Tibial artery (tissue), 4 donors: ENCODE measurements around the gene IL13RA1.

Experiments used
- DNase-seq, 2 donors: peaks; one replicate each; pipeline ENCODE4 v3.0.0-alpha.2; 2019
- H3K27ac ChIP-seq, 2 donors: fragments of 200-600 bp; sonication (generic) in 1 of 2; 1 replicate in 1 of 2; 2 replicates in 1 of 2; pipeline ENCODE4 v1.5.1; 2018 to 2019; ENCODE audit warnings: mild to moderate bottlenecking in 1 of 2
- H3K27me3 ChIP-seq, 2 donors: fragments of 200-600 bp; sonication (generic) in 1 of 2; one replicate each; pipeline versions ENCODE4 v1.5.1 to v1.6.0; 2016 to 2019
- H3K36me3 ChIP-seq, 3 donors: fragments of 200-600 bp; sonication (generic) in 2 of 3; one replicate each; pipeline ENCODE4 v1.5.1; 2016 to 2019; ENCODE audit warnings: mild to moderate bottlenecking in 2 of 3
- H3K4me1 ChIP-seq, 4 donors: fragments of 200-600 bp; sonication (generic) in 2 of 4; 1 replicate in 3 of 4; 2 replicates in 1 of 4; pipeline ENCODE4 v1.5.1; 2016 to 2019
- H3K4me3 ChIP-seq, 2 donors: fragments of 200-600 bp; sonication (generic) in 1 of 2; 1 replicate in 1 of 2; 2 replicates in 1 of 2; pipeline ENCODE4 v1.5.1; 2018 to 2019; ENCODE audit warnings: mild to moderate bottlenecking in 2 of 2
- H3K9me3 ChIP-seq, 3 donors: fragments of 200-600 bp; sonication (generic) in 1 of 3; one replicate each; pipeline ENCODE4 v1.5.1; 2016 to 2019
- intact Hi-C: fragments of 100-400 bp; cut with DNase I; formaldehyde crosslinking; loops from one replicate; pipeline ENCODE4 v1.15.0; 2023; ENCODE audit warnings: low total_unique reads
- TF ChIP-seq, protein P1 (sequence below), 2 experiments: fragments of 200-600 bp in 1 of 2; fragments of 450-650 bp in 1 of 2; IDR thresholded peaks; one replicate each; pipeline ENCODE4 v1.5.1; 2017 to 2019; ENCODE audit warnings: antibody characterized with exemption in 2 of 2, mild to moderate bottlenecking in 1 of 2, moderate library complexity in 1 of 2

Gene IL13RA1

DNA sequence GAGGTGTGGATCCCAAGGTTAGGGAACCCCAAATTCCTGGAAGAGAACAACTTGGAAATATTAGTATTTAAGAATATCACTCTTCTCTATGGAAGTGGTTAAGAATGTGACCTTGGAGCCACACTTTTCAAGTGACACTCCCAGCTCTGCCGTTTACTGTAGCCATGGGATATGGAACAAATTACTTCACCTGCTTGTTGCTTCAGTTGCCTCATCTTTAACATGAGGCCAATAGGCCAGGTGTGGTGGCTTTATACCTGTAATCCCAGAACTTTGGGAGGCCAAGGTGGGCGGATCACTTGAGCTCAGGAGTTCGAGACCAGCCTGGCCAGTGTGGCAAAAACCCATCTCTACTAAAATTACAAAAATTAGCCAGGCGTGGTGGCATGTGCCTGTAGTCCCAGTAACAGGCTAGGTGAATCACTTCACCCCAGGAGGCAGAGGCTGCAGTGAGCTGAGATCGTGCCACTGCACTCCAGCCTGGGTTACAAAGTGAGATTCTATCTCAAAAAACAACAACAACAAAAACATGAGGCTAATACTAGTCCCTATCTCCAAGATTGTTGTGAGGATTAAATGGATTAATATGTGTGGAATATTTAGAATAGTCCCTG, 13.0 kb downstream of the IL13RA1 start:
- TF ChIP-seq, protein P1, sequence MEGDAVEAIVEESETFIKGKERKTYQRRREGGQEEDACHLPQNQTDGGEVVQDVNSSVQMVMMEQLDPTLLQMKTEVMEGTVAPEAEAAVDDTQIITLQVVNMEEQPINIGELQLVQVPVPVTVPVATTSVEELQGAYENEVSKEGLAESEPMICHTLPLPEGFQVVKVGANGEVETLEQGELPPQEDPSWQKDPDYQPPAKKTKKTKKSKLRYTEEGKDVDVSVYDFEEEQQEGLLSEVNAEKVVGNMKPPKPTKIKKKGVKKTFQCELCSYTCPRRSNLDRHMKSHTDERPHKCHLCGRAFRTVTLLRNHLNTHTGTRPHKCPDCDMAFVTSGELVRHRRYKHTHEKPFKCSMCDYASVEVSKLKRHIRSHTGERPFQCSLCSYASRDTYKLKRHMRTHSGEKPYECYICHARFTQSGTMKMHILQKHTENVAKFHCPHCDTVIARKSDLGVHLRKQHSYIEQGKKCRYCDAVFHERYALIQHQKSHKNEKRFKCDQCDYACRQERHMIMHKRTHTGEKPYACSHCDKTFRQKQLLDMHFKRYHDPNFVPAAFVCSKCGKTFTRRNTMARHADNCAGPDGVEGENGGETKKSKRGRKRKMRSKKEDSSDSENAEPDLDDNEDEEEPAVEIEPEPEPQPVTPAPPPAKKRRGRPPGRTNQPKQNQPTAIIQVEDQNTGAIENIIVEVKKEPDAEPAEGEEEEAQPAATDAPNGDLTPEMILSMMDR (IDR thresholded peaks at IDR 0.05), result no peak
- Histone ChIP-seq H3K27me3 (no peaks in the 10 kb centered on the region), H3K9me3 (no peaks in the 10 kb centered on the region), H3K36me3 (peaks cover 0 to 9% (median 0%) of the 10 kb centered on the region in 3 donors), H3K4me3 (no peak overlapping the region), H3K4me1 (peaks cover 0 to 44% (median 7%) of the 10 kb centered on the region in 4 donors), H3K27ac (no peak overlapping the region)
- no peak for DNase-seq
- intact Hi-C loops, result no loop called here

DNA sequence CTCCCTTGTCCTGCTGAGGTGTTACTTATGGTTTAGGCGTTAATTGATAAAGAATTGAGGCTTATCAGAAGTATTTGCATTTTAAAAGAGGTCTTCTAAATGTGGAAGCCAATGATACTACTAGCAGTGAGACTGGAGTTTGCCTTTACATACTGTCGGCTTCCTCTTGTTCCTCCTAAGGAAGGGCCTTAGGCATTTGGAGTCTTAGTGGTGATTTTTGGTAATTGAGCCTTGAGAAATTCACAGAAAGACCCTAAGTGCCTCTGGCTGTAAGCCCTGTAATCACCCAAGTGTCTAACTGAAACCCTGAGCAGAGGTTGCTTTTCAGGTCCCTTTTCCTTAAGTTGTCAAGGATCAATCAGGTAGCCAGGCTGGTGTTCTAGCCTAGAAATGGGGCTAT, 14.8 kb downstream of the IL13RA1 start:
- Histone ChIP-seq H3K27ac (no peak overlapping the region), H3K9me3 (no peaks in the 10 kb centered on the region), H3K36me3 (peaks cover 0 to 9% (median 0%) of the 10 kb centered on the region in 3 donors), H3K4me1 (peaks cover 0 to 43% (median 7%) of the 10 kb centered on the region in 4 donors), H3K4me3 (no peak overlapping the region), H3K27me3 (no peaks in the 10 kb centered on the region)
- DNase-seq, result no peak
- TF ChIP-seq, protein P1 (IDR thresholded peaks at IDR 0.05), result no peak
- intact Hi-C loops, result no loop called here

DNA sequence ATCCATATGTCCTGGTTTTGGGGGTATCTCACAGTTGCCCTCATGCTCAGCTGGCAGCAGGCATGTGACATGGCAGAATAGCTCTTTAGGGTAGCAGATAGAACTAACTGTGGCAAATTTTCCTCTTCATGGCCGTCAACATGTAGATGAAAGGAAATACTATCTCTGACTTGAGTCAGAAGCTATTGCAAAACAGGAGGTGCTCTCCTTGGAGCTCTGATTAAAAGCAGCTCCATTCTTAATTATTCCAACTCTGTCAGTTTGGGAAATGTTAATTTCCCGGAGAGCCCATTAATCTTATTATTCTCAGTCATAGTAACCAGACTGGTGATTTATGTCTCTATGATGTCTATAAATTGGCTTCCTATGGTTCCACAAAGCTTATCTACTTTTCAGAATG, 18.2 kb downstream of the IL13RA1 start:
- H3K27me3 ChIP-seq, result no peaks in the 10 kb centered on the region
- DNase-seq, result no peak
- TF ChIP-seq, protein P1 (IDR thresholded peaks at IDR 0.05), result no peak
- H3K36me3 ChIP-seq, result peaks cover 0 to 13% (median under 1%) of the 10 kb centered on the region in 3 donors
- H3K4me3 ChIP-seq, result no peak overlapping the region
- H3K9me3 ChIP-seq, result no peaks in the 10 kb centered on the region
- intact Hi-C loops, result no loop called here
- peak overlapping the region in 1 of 2 donors; percentile 30 for H3K27ac ChIP-seq
- peaks cover 0 to 34% (median under 1%) of the 10 kb centered on the region in 4 donors for H3K4me1 ChIP-seq

DNA sequence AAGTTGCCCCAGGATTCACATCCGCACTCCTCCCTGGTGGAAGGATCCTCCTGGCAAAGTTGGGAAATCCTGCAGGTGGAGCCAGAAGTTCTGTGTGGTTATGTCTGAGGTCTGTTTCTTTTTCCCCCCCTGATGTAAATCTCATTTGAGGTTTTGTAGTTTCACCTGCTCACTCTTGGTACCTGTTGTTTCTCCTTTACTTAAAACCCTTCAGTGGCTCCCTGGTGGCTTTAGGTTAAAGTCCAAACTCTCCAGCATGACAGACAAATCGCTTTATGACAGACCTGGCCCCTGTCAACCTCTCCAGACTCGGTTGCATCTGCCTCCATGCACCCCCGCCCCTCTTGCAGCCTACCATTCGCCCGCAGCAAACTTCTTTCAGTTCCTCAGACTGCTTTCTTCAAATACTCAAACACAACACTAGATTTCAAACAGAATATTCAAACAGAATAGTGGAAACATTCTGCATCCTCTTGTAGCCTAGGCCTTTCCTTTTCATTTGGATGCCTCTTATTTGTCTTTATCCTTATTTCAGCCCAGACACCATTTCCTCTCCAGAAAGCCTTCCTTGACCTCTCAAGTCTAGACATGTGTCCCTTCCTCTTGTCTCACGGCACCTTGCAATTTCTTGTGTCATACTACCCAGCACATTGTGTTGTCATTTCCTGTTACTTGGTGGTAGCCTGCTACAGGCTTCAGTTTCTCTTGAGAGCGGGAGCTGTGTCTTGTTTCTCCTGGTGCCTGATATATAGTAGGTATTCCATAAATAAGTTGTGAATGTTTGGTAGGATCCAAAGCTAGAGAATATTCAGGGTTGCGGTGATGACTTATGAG, 24.8 kb downstream of the IL13RA1 start:
- no peak overlapping the region for H3K4me3 ChIP-seq
- intact Hi-C loops, result no loop called here
- H3K36me3 ChIP-seq, result peaks cover 0 to 9% (median 4%) of the 10 kb centered on the region in 3 donors
- DNase-seq, result no peak
- TF ChIP-seq, protein P1 (IDR thresholded peaks at IDR 0.05), result no peak
- H3K4me1 ChIP-seq, result peaks cover 0 to 33% (median 2%) of the 10 kb centered on the region in 4 donors
- H3K9me3 ChIP-seq, result no peaks in the 10 kb centered on the region
- no peak overlapping the region for H3K27ac ChIP-seq
- no peaks in the 10 kb centered on the region for H3K27me3 ChIP-seq

DNA sequence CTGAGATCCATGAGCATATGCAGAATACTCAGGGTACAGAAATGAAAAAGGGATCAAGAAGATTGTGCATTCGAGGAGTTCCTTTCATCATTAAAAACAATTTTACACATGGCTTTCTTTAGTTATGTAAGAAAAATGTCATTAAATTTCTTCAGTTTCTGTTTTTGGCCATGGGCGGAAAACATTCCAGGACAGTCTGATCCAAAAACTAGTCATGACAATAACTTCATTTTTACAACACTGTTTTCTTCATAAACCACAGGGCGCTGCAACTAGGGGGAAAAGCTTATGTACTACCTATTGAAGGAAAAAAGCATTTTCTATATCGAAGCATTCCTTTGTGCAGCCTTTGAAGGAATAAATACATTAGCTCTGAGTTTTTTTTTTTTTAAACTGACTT, 28.2 kb downstream of the IL13RA1 start:
- TF ChIP-seq, protein P1 (IDR thresholded peaks at IDR 0.05), result no peak
- Histone ChIP-seq H3K4me1 (peaks cover 0 to 31% (median 2%) of the 10 kb centered on the region in 4 donors), H3K27me3 (no peaks in the 10 kb centered on the region), H3K27ac (peak overlapping the region in 1 of 2 donors; percentile 18), H3K9me3 (no peaks in the 10 kb centered on the region), H3K36me3 (peaks cover 0 to 13% (median 12%) of the 10 kb centered on the region in 3 donors), H3K4me3 (no peak overlapping the region)
- no peak for DNase-seq
- intact Hi-C loops, result no loop called here
